ENCODE data around the gene TMEM44.

DNA sequence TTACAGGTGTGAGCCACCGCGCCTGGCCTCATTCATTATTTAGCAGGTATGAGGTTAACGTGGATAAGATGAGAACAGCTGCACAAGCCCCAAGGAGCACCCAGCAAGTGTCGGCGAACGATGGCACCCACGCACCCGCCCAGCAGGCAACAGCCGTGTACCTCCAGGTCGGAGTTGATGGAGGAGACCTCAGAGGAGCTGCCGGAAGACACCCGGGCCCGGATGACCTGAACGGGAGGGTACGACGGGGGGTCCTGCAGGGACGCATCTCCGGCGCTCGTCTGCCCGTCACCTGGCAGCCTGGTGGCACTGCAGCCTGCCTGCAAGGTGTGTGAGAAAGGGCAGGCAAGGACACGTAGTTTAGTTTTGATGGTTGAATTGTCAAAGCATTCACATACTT, 29.1 kb downstream of the TMEM44 start:
- TF ChIP-seq OSR1 (CRISPR knock-in tag; IDR thresholded peaks at IDR 0.05) (no peak), ZNF8 (CRISPR knock-in tag; IDR thresholded peaks at IDR 0.05) (no peak), CSDC2 (CRISPR knock-in tag; IDR thresholded peaks at IDR 0.05) (no peak), RARB (CRISPR knock-in tag; IDR thresholded peaks at IDR 0.05) (no peak), ZNF70 (CRISPR knock-in tag; IDR thresholded peaks at IDR 0.05) (no peak), GLIS3 (CRISPR knock-in tag; IDR thresholded peaks at IDR 0.05) (no peak), ZC3H10 (CRISPR knock-in tag; IDR thresholded peaks at IDR 0.05) (no peak), ZFP30 (CRISPR knock-in tag; IDR thresholded peaks at IDR 0.05) (no peak), ARNTL (CRISPR knock-in tag; IDR thresholded peaks at IDR 0.05; ENCODE audit: borderline replicate concordance, low read depth) (no peak), ZFP3 (CRISPR knock-in tag; IDR thresholded peaks at IDR 0.05) (no peak), TOX (CRISPR knock-in tag; IDR thresholded peaks at IDR 0.05; ENCODE audit: borderline replicate concordance) (no peak), PPARA (CRISPR knock-in tag; IDR thresholded peaks at IDR 0.05; ENCODE audit: borderline replicate concordance) (no peak)
- TF ChIP-seq, protein P1, sequence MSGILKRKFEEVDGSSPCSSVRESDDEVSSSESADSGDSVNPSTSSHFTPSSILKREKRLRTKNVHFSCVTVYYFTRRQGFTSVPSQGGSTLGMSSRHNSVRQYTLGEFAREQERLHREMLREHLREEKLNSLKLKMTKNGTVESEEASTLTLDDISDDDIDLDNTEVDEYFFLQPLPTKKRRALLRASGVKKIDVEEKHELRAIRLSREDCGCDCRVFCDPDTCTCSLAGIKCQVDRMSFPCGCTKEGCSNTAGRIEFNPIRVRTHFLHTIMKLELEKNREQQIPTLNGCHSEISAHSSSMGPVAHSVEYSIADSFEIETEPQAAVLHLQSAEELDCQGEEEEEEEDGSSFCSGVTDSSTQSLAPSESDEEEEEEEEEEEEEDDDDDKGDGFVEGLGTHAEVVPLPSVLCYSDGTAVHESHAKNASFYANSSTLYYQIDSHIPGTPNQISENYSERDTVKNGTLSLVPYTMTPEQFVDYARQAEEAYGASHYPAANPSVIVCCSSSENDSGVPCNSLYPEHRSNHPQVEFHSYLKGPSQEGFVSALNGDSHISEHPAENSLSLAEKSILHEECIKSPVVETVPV (CRISPR knock-in tag; IDR thresholded peaks at IDR 0.05), result no peak
- TF ChIP-seq, protein P2, sequence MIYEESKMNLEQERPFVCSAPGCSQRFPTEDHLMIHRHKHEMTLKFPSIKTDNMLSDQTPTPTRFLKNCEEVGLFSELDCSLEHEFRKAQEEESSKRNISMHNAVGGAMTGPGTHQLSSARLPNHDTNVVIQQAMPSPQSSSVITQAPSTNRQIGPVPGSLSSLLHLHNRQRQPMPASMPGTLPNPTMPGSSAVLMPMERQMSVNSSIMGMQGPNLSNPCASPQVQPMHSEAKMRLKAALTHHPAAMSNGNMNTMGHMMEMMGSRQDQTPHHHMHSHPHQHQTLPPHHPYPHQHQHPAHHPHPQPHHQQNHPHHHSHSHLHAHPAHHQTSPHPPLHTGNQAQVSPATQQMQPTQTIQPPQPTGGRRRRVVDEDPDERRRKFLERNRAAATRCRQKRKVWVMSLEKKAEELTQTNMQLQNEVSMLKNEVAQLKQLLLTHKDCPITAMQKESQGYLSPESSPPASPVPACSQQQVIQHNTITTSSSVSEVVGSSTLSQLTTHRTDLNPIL (CRISPR knock-in tag; IDR thresholded peaks at IDR 0.05; ENCODE audit: low read depth), result no peak

All from SK-N-SH treated with all-trans-retinoic acid at 6 μM for 48 hours (cell line).